ENCODE results near the gene ZNF224. TPM values are rescaled to one million over a fixed set of nuclear protein-coding genes. Genes with fewer than 3 reads are reported as not detected.
"Not testable (repeated sequence)": the region's sequence is repeated elsewhere in the genome, so short reads cannot be mapped to it uniquely, and the experiment has no call there.

ZNF224 gene
- total and polyA plus RNA-seq, 9 donors: 10.6 to 21.4 (median 14.6) TPM

DNA sequence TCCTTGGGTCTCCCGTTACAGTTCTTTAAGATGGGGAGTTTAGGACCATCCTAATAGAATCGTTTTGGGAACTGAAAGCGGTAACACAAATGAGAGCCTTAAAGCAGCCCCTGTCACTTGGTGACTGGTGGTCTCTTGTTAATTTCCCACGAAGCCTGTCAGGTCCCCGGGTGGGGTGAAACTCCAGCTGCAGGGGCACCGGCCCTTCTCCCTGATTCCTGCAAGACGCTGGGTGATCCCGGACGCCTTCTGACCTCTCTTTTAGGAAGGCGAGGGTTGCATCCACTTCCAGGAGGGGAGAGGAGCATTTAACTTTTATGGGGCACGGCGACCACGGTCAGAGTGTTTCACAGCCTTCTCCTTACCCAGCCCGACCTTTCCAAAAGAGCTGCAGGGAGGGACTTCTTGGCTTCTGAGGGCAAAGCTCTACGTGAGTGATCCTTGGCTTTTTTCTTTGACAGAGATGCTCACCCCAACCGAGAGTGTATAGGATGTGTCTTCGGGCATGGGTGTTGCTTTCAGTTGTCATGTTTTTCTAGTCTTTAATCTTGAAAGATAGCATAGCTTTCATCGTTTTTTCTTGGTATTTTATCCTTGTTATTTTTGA, 19.7 kb downstream of the ZNF224 start:
- no peak for DNase-seq
- Histone ChIP-seq H3K36me3 (ENCODE audit: control insufficient read depth, insufficient read depth, low read length) (peaks cover 18% of the 10 kb centered on the region), H3K27me3 (ENCODE audit: control insufficient read depth, insufficient read depth, low read length) (no peaks in the 10 kb centered on the region), H3K4me1 (ENCODE audit: control insufficient read depth, insufficient read depth, low read length) (peaks cover 5% of the 10 kb centered on the region), H3K4me3 (ENCODE audit: low read length) (peak overlapping the region; percentile 76), H3K9me3 (replicated peaks; ENCODE audit: control insufficient read depth, low read depth, low read length) (peaks cover 14% of the 10 kb centered on the region), H3K27ac (ENCODE audit: low read length) (peak overlapping the region; percentile 92)
- 6% methylated on average over 7 of the region's 18 CpGs for WGBS (ENCODE audit: insufficient coverage)

DNA sequence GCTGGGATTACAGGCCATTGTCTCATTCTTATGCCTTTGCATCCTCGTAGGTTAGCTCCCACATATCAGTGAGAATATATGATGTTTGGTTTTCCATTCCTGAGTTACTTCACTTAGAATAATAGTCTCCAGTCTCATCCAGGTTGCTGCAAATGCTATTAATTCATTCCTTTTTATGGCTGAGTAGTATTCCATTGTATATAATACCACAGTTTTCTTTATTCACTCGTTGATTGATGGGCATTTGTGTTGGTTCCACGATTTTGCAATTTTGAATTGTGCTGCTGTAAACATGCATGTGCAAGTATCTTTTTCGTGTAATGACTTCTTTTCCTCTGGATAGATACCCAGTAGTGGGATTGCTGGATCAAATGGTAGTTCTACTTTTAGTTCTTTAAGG, 27.0 kb downstream of the ZNF224 start:
- H3K9me3 ChIP-seq (replicated peaks; ENCODE audit: control insufficient read depth, low read depth, low read length): not testable (repeated sequence)
- no CpG with 5 or more reads among the region's 4 CpGs for WGBS (ENCODE audit: insufficient coverage)

GRCh38 chr19:44131955-44132354, 37.8 kb downstream of the ZNF224 start:
- peaks cover 40% of the 10 kb centered on the region for H3K9me3 ChIP-seq (replicated peaks; ENCODE audit: control insufficient read depth, low read depth, low read length)
- DNase-seq: no peak
- peaks cover 39% of the 10 kb centered on the region for H3K36me3 ChIP-seq (ENCODE audit: control insufficient read depth, insufficient read depth, low read length)
- H3K4me3 ChIP-seq (ENCODE audit: low read length): no peak overlapping the region
- H3K4me1 ChIP-seq (ENCODE audit: control insufficient read depth, insufficient read depth, low read length): no peaks in the 10 kb centered on the region
- WGBS (ENCODE audit: insufficient coverage): 100% methylated on average over 1 of the region's 5 CpGs
- H3K27me3 ChIP-seq (ENCODE audit: control insufficient read depth, insufficient read depth, low read length): no peaks in the 10 kb centered on the region
- no peak overlapping the region for H3K27ac ChIP-seq (ENCODE audit: low read length)

More for the DNA sequence above, 27.0 kb downstream of the ZNF224 start:
- not testable (repeated sequence) for H3K27ac ChIP-seq (ENCODE audit: low read length); H3K27me3 ChIP-seq (ENCODE audit: control insufficient read depth, insufficient read depth, low read length); H3K4me1 ChIP-seq (ENCODE audit: control insufficient read depth, insufficient read depth, low read length); H3K4me3 ChIP-seq (ENCODE audit: low read length); DNase-seq
- peaks cover 44% of the 10 kb centered on the region for H3K36me3 ChIP-seq (ENCODE audit: control insufficient read depth, insufficient read depth, low read length)

GRCh38 chr19:44141191-44142058, 47.3 kb downstream of the ZNF224 start, which contains the start of gene ZNF234:
Gene ZNF234, plus strand, starts transcription at chr19:44141554. Its CDS starts 3,079 bp downstream, at chr19:44144633.
- Histone ChIP-seq H3K36me3 (ENCODE audit: control insufficient read depth, insufficient read depth, low read length) (peaks cover 13% of the 10 kb centered on the region), H3K27ac (ENCODE audit: low read length) (peak within 1 kb of the TSS; percentile 87), H3K4me1 (ENCODE audit: control insufficient read depth, insufficient read depth, low read length) (peaks cover 6% of the 10 kb centered on the region), H3K9me3 (replicated peaks; ENCODE audit: control insufficient read depth, low read depth, low read length) (no peaks in the 10 kb centered on the region), H3K27me3 (ENCODE audit: control insufficient read depth, insufficient read depth, low read length) (no peaks in the 10 kb centered on the region), H3K4me3 (ENCODE audit: low read length) (peak within 1 kb of the TSS; percentile 98)
- WGBS (ENCODE audit: insufficient coverage): under 1% methylated on average over 42 of the region's 52 CpGs
- peak; percentile 96 for DNase-seq

GRCh38 chr19:44142059-44142433, 47.9 kb downstream of the ZNF224 start:
- Histone ChIP-seq H3K9me3 (replicated peaks; ENCODE audit: control insufficient read depth, low read depth, low read length) (no peaks in the 10 kb centered on the region), H3K27ac (ENCODE audit: low read length) (peak overlapping the region; percentile 87)
- DNase-seq: peak; percentile 43

DNA sequence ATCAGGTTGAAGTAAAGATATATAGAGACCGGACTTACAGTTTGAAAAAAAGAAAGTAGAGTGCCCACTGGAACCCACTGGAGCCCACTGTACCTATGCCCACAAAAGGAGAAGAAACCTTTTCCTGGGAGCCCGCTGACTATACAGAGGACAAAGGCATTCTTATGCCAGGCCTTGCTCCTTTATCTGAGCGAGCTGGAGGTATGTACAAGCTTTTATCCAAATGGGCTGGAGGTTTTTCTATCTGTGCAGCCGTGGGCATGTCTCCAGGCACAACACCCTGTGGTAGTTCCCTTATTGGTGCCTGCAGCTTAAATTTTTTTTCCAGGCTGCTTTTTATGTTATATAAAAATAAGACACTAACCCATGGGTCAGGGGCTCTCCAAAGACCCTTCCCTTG, 55.6 kb downstream of the ZNF224 start:
- no peak for DNase-seq
- H3K27ac ChIP-seq (ENCODE audit: low read length): no peak overlapping the region
- 100% methylated on average over 1 of the region's 4 CpGs for WGBS (ENCODE audit: insufficient coverage)
- H3K4me3 ChIP-seq (ENCODE audit: low read length): no peak overlapping the region
- no peaks in the 10 kb centered on the region for H3K27me3 ChIP-seq (ENCODE audit: control insufficient read depth, insufficient read depth, low read length)
- peaks cover 59% of the 10 kb centered on the region for H3K36me3 ChIP-seq (ENCODE audit: control insufficient read depth, insufficient read depth, low read length)
- H3K4me1 ChIP-seq (ENCODE audit: control insufficient read depth, insufficient read depth, low read length): no peaks in the 10 kb centered on the region
- peaks cover 3% of the 10 kb centered on the region for H3K9me3 ChIP-seq (replicated peaks; ENCODE audit: control insufficient read depth, low read depth, low read length)

More at GRCh38 chr19:44142059-44142433, 47.9 kb downstream of the ZNF224 start:
- 0% methylated on average over 9 of the region's 13 CpGs for WGBS (ENCODE audit: insufficient coverage)
- Histone ChIP-seq H3K4me1 (ENCODE audit: control insufficient read depth, insufficient read depth, low read length) (peaks cover 6% of the 10 kb centered on the region), H3K27me3 (ENCODE audit: control insufficient read depth, insufficient read depth, low read length) (no peaks in the 10 kb centered on the region), H3K4me3 (ENCODE audit: low read length) (peak overlapping the region; percentile 98), H3K36me3 (ENCODE audit: control insufficient read depth, insufficient read depth, low read length) (peaks cover 13% of the 10 kb centered on the region)

DNA sequence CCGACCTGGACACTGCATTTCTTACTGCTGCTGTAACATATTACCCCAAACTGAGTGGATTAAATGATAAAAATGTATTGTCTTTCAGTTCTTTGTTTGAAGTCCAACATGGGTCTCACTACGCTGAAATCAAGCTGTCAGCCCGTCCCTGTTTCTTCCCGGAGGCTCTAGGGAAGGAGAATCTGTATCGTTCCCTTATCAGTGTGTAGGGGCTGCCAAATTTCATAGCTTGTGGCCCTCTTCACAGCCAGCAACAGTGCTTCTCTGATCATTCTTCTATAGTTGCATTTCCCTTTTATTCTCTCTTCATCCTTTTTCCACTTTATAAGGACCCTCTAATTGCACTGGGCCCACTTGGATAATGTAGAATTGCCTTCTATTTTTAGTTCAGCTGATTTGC, 57.3 kb downstream of the ZNF224 start:
- peaks cover 60% of the 10 kb centered on the region for H3K36me3 ChIP-seq (ENCODE audit: control insufficient read depth, insufficient read depth, low read length)
- peaks cover 11% of the 10 kb centered on the region for H3K9me3 ChIP-seq (replicated peaks; ENCODE audit: control insufficient read depth, low read depth, low read length)
- WGBS (ENCODE audit: insufficient coverage): 92% methylated on average over 2 of the region's 5 CpGs
- H3K4me1 ChIP-seq (ENCODE audit: control insufficient read depth, insufficient read depth, low read length): no peaks in the 10 kb centered on the region
- no peak for DNase-seq
- H3K27ac ChIP-seq (ENCODE audit: low read length): no peak overlapping the region
- no peak overlapping the region for H3K4me3 ChIP-seq (ENCODE audit: low read length)
- no peaks in the 10 kb centered on the region for H3K27me3 ChIP-seq (ENCODE audit: control insufficient read depth, insufficient read depth, low read length)

- Histone ChIP-seq H3K4me3 (ENCODE audit: low read length) (no peak overlapping the region), H3K27ac (ENCODE audit: low read length) (no peak overlapping the region), H3K9me3 (replicated peaks; ENCODE audit: control insufficient read depth, low read depth, low read length) (peaks cover 42% of the 10 kb centered on the region), H3K27me3 (ENCODE audit: control insufficient read depth, insufficient read depth, low read length) (no peaks in the 10 kb centered on the region), H3K4me1 (ENCODE audit: control insufficient read depth, insufficient read depth, low read length) (no peaks in the 10 kb centered on the region), H3K36me3 (ENCODE audit: control insufficient read depth, insufficient read depth, low read length) (peaks cover 40% of the 10 kb centered on the region)
- WGBS (ENCODE audit: insufficient coverage): no CpG with 5 or more reads among the region's 2 CpGs
- no peak for DNase-seq
Observed at GRCh38 chr19:44156475-44156874, 62.3 kb downstream of the ZNF224 start.
